GM12872 (cell line): ENCODE data around the gene PSAPL1.

Source experiments
- TF ChIP-seq, protein P1 (sequence below): IDR thresholded peaks from 3 replicates; pipeline ENCODE4 v1.5.1; 2011; ENCODE audit warnings: low read depth, mild to moderate bottlenecking, low read length, moderate library complexity; ENCODE audit not compliant: insufficient read depth

Gene PSAPL1

DNA sequence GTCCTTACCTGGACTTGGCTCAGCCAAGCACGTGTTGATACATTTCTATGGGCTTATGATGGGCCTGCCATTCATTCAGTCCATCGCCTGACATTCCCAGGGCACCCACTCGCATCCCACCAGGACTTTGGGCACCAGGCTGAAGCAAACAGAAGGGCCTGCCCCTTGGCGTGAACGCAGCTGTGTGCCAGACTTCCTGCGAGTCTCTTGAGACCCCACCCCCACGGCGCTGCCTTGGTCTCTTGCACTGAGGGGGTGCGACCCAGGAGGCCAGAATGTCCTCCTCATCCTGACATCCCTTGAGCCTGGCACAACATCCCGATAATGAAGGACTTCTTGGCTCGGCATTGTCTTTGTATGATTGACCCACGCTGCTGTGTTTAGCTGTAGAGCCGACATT is 1.5 kb upstream of the PSAPL1 start:
- TF ChIP-seq, protein P1, sequence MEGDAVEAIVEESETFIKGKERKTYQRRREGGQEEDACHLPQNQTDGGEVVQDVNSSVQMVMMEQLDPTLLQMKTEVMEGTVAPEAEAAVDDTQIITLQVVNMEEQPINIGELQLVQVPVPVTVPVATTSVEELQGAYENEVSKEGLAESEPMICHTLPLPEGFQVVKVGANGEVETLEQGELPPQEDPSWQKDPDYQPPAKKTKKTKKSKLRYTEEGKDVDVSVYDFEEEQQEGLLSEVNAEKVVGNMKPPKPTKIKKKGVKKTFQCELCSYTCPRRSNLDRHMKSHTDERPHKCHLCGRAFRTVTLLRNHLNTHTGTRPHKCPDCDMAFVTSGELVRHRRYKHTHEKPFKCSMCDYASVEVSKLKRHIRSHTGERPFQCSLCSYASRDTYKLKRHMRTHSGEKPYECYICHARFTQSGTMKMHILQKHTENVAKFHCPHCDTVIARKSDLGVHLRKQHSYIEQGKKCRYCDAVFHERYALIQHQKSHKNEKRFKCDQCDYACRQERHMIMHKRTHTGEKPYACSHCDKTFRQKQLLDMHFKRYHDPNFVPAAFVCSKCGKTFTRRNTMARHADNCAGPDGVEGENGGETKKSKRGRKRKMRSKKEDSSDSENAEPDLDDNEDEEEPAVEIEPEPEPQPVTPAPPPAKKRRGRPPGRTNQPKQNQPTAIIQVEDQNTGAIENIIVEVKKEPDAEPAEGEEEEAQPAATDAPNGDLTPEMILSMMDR = no peak

GRCh38 chr4:7435471-7436061 is 836 bp upstream of the PSAPL1 start:
- TF ChIP-seq, protein P1 = no peak

- TF ChIP-seq, protein P1 = no peak
Observed at GRCh38 chr4:7434141-7434765, 477 bp downstream of the PSAPL1 start.

DNA sequence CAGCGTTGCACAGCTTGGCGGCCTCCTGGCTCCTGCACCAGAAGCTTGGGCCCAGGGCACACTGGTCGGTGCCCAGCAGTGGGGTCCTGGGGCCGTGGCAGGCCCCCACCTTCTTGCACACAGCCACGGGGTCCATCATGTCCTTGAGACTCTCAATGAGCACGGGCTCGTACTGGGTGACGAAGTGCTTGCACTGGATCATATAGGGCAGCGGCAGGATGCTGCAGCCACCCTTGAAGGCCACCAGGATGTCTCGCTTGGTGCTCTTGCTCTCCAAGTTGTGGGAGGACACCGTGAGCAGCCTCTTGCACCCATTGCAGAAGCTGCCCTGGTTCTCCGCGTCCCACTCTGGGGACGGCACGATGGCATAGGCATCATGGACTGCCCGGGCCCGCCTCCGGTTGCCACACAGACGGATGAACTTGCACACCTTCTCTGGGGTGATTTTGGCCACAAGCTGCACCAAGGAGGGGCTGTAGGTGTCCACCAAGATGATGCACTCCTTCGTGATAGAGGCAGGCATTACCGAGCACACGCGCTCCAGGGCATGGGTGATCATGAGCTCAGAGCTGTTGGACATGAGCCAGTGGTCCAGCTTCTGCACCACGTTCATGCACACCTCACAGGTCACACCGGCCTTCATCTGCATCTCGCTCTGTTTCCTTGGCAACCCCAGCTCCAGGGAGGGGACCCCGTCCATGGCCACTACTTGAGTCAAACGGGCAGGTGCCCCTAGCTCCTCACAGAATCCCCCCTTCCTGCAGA is 1.2 kb downstream of the PSAPL1 start:
- TF ChIP-seq, protein P1 = no peak

DNA sequence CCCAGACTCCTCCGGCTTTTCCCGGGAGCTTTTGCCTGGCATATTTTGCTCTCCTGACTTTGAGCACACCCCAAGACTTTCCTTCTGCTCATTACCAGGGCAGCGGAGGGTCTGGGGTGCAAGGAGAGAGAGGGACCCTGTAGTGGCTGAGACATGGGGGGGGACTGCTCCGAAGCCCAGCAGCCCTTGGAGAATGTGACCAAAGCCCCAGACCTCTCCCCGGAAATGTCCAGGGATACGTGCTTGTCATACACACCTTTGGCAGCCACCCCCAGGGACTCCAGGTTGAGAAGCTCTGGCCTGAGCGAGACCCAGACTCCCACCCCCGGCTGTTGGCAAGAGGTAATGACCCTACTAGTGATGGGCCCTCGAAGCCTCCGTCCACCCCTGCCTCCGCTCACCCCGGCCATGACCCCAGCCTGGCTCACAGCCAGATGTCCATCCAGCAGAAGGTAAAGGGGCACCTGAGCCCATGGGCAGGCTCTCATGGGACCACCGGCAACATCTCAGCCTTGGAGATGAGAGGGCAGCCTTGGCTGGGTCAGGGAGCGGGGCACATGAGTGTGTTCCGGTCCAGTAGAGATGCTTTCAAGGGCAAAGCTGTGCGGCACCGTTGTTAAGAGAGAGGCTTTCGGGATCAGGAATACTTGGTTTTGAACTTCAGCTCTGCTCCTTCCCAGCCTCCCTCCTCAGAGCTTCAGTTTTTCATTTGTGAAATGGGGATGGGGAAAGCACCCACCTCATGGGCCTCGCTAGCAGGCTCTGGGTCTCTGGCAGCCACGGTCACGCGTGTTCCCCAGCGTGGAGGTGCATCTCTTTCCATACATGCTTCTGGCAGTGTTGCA is 2.0 kb downstream of the PSAPL1 start:
- TF ChIP-seq, protein P1 = no peak

DNA sequence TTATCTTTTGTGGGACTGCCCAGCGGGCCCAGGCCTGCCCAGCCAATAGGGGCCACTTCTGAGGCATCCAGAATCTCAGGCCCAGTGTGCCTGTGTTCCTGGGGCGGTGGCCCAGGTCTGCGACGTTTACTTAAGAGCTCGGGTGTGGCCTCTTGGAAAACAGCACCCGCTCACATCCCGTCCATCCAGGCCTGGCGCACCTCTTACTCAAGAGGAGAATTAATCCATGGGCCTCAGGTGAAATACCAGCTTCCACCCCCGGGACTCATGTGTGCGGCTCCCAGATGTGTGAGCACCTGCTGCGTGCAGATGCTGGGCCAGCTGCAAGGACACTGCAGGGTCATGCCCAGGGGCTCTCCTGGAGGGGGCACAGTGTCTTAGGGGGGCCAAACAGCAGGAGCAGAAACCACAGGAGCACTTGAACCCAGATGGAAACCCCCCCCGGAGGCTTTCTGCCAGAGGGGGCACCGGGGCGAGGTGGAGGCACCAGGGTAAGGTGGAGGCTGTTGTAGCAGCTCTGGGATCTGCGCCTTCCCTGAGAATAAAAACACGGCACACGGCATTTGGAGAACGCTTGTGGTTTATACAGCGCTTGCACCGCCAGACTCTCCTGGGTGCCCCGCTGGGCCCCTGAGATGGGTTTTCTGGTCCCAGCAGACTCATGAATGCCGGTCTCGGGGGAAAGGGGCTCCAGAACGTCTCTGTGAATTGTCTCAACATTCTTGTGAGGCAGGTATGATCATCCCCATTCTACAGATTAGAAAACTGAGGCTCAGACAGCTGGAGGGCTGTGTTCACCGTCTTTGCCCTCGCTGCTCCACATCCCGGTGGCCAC is 2.8 kb downstream of the PSAPL1 start:
- TF ChIP-seq, protein P1 = no peak
